ENCODE data around the gene DCST2.

- no peak for TF ChIP-seq CTCF (IDR thresholded peaks at IDR 0.05; ENCODE audit: insufficient read depth, low read length, poor library complexity, severe bottlenecking)
- TF ChIP-seq EZH2phosphoT487 (conservative IDR thresholded peaks at IDR 0.05; ENCODE audit: low read length) = no peak
Observed at GRCh38 chr1:154972213-154972516, 61.4 kb downstream of the DCST2 start.

All from SU-DHL-6 (cell line).